Erythroblast (primary cell): Measurements from ENCODE around the gene CELF5.
"Not testable (repeated sequence)": the region's sequence is repeated elsewhere in the genome, so short reads cannot be mapped to it uniquely, and the experiment has no call there.

ENCODE experiments used
- DNase-seq, 2 experiments: peaks; one replicate each; lab custom pipeline; 2025; lab: John Stamatoyannopoulos, UW
- GATA1 ChIP-seq: IDR thresholded peaks from 2 replicates; pipeline ENCODE4 v1.6.1; 2011; ENCODE audit warnings: low read depth, mild to moderate bottlenecking, control low read depth, low read length, moderate library complexity
- POLR2A ChIP-seq: IDR thresholded peaks from 2 replicates; pipeline ENCODE4 v1.6.1; 2011; ENCODE audit warnings: mild to moderate bottlenecking, low read length

The CELF5 gene

DNA sequence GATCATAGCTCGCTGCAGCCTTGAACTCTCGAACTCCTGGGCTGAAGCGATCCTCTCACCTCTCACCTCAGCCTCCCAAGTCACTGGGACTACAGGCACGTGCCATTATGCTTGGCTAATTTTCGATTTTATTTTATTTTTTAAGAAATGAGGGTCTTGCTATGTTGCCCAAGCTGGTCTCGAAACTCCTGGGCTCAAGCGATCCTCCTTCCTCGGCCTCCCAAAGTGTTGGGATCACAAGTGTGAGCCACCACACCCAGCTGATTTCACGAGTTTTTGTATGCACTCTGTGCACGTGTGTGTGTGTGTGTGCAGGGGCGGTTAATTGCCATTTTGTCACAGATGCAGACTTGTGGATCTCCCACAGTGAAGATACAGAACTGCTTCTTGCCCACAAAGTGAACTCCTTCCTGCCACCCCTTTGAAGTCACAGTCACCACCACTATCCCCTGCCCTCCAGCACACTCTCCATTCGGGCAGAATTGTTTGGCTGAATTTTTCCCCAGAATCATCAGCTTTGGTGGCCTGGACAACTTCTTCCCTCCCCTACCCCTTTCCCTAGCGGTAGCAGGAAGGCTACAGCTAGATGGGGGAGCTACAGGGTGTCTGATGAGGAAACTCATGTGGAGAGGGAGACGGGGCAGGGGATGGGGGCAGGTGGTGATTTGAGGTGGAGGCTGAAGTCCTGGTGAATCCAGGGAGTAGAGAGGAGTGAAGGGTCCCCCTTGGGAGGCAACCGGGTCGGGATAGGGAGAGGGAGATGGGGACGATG is 59.6 kb downstream of the CELF5 start:
- no peak for TF ChIP-seq POLR2A
- no peak for TF ChIP-seq GATA1
- DNase-seq, result no peak

DNA sequence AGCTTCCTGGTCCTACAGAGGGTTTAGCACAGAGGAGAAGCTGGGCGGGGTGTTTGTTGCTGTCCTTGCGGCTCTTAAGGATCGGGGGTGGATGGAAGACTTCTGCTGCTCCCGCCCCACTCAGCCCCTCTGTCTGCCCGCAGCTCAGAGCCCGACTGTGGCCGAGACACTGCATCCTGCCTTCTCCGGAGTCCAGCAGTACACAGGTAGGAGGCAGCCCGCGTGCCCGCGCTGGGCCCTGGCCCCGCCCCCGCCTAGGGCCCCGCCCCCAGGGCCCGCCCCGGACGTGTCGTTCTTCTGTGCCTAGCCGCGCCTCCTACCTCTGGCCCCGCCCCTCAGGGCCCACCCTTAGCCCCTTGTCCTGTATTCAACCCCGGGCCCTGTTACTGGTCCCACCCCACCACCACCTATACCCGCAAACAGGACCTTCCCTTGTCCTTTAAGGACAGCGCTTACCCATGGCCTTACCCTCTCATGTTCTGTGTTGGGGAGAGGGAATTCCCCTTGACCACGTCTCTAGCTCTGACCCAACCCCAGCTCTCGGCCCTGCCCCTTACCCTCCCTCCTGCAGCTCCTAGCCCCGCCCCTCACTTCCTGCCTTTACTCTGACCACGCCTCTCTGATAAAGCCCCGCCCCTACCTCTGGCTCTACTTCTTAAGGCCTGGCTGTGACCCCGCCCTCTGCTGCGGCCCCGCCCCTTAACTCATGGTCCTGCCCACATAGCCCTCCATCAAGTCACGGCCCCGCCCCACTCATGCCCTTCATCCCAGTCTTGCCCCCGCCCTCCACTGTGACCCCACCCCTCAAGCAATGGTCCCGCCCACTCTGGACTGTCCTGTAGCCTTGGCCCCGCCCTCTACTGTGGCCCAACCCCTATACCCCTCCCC is 60.5 kb downstream of the CELF5 start:
- DNase-seq, result peak; percentile 85 to 86
- no peak for TF ChIP-seq POLR2A
- TF ChIP-seq GATA1, result no peak

DNA sequence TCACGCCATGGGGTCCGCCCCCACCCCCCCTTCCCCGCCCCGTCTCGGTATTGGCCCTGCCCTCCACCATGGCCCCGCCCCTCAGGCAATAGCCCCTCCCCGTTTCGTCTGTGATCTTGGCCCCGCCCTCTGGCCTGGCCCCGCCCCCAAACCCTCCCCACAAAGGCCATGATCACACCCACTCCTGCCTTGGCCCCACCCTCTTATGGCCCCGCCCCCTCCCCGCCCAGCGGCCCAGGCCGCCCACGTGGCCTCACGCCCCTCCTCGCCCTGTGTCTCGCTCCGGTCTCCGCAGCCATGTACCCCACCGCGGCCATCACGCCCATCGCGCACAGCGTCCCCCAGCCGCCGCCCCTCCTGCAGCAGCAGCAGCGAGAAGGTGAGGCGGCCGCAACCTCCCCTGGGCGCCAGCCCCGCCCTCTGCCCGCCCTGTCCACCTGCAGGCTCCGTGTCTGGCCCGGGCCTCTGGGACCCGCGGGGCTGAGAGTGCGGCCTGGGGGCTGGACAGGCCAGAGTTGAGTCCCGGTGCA is 61.3 kb downstream of the CELF5 start:
- peak; percentile 82 to 86 for DNase-seq
- no peak for TF ChIP-seq POLR2A

DNA sequence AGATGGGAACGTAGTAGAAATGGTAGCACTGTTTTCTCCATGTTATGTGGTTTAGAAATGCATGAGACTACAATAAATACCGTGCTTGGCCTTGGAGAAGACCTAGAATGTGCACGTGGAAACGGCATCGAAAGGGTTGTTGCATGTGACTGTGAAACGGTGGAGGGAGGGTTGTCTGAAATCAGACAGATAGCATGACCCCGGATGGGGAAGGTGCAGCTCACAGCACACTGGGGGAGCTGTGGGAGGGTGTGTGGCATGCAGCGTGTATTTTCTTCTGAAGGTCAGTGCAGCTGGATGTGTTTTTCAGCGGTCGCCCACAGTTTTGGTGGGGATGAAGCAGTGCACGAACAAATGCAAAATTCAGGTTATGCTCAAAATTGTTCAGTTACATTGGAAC is 63.4 kb downstream of the CELF5 start:
- DNase-seq, result no peak
- no peak for TF ChIP-seq GATA1
- no peak for TF ChIP-seq POLR2A

DNA sequence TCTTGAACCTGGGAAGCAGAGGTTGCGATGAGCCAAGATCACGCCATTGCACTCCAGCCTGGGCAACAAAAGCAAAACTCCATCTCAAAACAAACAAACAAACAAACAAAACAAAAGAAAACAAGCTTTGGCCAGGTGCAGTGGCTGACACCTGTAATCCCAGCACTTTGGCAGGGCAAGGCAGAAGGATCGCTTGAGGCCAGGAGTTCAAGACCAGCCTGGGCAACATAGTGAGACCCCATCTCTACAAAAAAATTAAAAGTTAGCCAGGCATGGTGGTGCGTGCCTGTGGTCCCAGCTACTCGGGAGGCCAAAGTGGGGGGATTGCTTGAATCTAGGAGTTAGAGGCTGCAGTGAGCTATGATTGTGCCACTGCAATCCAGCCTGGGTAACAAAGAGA is 64.0 kb downstream of the CELF5 start:
- DNase-seq, result not testable (repeated sequence)

DNA sequence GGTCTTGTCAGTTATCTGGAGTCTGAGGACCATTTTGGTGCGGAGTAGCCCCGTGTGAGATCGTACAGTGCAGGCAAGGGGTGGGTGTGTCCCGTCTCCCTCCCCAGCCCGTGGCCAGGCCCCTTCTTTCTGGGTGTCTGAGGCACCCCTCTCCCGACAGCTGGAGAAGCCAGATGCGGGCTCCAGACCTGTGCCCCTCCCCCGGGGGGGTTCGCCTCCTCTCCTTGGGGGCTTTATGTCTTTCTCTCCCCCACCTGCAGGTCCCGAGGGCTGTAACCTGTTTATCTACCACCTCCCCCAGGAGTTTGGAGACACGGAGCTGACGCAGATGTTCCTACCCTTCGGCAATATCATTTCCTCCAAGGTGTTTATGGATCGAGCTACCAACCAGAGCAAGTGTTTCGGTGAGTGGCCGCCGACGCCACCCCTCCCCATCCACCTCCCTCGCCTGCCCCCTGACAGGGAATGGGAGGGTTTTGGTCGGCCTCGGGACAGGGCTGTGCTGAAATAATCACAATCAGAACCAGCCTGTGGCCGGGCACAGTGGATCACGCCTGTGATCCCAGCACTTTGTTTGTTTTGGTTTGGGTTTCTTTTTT is 65.6 kb downstream of the CELF5 start:
- no peak for TF ChIP-seq POLR2A
- TF ChIP-seq GATA1, result no peak
- no peak for DNase-seq

DNA sequence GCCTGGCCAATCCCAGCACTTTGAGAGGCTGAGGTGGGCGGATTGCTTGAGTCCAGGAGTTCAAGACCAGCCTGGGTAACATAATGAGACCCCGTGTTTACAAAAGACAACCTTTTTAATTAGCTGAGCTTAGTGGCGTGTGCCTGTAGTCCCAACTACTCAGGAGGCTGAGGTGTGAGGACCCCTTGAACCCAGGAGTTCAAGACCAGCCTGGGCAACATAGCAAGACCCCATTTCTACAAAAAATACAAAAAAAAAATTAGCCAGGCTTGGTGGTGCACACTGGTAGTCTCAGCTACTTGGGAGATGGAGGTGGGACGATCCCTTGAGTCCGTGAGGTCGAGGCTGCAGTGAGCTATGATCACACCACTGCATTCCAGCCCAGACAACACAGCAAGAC is 66.4 kb downstream of the CELF5 start:
- DNase-seq, result not testable (repeated sequence)

DNA sequence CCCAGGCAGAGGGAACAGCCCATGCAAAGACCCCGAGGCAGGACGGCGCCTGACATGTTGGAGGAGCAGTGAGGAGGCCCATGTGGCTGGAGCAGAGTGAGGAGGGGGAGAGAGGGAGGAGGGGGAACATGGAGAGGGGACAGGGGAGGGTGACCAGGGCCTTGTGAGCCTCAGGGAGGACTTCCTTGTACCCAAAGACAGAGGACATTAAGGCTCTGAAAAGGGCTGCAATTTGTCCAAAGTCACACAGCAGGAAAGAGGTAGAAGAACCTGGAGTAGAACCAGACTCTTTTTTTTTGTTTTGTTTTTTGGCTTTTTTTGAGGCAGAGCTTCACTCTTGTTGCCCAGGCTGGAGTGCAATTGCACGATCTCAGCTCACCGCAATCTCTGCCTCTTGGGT is 67.2 kb downstream of the CELF5 start:
- no peak for DNase-seq

DNA sequence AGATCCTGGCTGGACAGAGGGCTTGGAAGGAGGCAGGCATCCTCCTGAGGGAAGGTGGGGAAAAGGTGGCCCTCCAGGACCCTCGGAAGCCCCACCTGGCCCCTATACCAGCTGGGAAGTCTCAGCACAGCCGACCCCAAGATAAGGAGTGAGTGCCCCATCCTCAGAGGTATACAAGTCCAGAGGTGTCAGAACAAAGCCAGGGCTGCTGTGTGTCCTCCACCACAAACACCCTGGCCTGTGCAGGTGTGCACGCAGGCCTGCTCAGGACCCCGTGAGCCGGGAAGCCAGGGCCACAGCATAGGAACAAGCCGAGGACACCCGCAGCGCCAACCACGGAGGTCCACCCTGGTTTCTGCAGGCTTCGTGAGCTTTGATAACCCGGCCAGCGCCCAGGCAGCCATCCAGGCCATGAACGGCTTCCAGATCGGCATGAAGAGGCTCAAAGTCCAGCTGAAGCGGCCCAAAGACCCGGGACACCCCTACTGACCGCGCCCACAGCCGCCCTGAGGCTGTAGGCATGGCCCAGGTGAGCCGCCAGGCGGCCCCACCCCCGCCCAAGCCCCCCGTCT is 68.6 kb downstream of the CELF5 start:
- no peak for DNase-seq
- TF ChIP-seq POLR2A (no peak), GATA1 (no peak)

More for the DNA sequence above, 67.2 kb downstream of the CELF5 start:
- no peak for TF ChIP-seq POLR2A
- no peak for TF ChIP-seq GATA1

DNA sequence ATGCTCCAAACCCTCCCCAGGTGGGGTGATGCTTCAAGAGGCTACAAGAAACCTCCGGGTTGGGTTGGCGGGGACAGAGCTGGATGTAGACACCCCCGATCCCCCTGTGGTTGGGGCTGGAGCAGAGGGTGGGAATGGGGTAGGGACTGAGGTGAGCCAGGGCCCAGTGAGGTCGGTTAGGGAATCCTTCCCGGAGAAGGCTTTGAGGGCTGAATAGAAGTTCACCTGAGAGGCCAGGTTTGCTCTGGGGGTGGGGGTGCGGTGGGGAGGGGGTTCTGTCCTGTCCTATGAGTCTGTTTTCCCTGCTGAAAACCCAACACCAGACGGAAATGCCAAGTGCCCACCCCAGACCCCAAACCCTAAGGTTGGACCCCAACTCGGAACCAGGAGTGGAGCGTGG is 69.1 kb downstream of the CELF5 start:
- no peak for DNase-seq
- no peak for TF ChIP-seq GATA1
- no peak for TF ChIP-seq POLR2A

DNA sequence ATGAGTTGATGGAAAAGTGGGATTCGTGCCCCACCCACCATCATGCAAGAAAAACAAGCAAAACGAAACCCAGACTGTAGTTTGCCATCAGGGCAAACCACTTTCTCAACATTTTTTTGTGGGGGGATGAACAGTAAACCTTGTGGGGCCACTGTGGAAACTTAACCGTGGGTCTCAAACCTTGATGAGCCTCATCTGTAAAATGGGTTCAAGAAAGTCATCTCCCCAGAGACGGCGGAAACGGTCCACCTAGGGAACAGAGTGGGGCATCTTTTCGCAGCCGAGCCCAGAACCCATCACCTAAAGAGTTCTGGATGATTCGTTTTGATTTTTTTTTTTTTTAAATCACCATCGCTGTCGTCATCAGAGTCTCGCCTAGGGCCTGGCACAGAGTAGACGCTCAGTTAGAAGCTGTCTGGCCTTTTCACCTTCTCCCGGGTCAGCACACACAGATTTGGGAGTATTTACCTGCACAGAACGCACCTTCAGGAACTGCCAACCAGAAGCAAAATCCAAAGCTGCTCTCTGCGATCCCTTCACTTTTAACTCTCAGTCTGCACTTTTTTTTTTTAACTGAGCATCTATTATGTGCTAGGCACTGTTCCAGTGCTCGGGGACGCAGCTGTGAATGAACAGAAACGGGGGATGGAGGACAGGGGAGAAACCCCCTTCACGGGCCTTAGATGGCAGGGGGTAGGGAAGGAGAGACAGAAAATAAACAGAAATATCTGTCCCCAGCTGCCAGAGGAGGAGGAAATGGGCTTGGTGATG is 69.8 kb downstream of the CELF5 start:
- DNase-seq, result no peak
- no peak for TF ChIP-seq GATA1
- no peak for TF ChIP-seq POLR2A

DNA sequence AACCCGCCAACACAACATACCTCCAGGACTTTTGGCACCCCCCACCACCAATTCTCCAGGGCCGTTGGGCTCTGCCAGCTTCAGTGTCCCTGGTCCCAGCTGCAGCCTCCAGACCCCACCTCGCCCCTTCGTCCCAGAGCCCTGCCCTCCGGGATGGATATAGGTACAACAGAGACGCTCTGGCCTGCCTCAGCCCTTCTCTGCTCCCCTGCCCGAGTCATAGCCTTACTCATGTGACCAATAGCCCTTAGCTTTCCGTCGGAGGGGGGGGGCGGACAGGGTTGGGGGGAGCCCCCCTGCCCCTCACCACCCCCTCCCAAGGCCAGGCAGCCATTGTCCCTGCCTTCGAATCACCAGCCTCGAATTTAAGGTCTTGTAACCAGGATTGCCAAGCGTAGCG is 71.1 kb downstream of the CELF5 start:
- TF ChIP-seq GATA1, result no peak
- no peak for TF ChIP-seq POLR2A
- no peak for DNase-seq

DNA sequence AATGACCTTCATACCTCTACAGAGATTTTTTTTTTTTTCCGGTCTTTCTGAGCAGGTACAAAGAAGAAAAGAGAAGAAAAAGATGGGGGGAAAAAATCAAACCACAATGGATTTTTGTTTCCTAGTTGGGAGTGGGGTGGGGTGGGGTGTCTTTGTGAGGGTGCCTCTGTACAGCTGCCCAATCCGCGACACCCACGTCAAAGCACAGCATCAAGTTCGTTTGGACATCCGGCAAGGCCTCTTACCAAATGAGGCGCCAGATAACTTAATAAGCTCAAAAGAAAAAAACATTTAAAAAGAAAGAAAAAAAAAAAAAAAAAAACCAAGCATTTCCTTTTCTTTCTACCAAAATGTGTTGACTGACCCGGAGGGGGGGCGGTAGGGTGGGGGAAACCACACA is 71.6 kb downstream of the CELF5 start:
- no peak for TF ChIP-seq GATA1
- TF ChIP-seq POLR2A, result no peak
- no peak for DNase-seq
